ENCODE measurements around the gene STAP1.

DNA sequence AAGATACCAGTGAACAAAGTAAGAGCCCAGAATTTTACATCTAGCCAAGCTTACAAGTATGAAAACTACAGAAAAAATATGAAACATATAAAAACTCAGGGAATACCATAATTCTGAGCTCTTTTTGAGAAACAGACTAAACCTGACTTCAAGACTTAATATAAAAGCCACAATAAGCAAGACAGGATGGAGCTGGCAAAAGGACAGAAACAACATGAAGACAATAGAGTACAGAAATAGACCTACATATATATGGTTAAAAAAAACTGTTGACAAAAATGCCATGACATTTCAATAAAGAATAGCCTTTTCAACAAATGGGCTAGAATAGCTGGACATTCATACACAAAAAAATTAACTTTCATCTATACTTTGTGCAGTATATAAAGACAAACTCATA lies 93.0 kb downstream of the STAP1 start:
- TF ChIP-seq POLR2A (IDR thresholded peaks at IDR 0.05; ENCODE audit: low read depth, low read length) = no peak
- TF ChIP-seq POLR2AphosphoS5 (IDR thresholded peaks at IDR 0.05; ENCODE audit: low read depth, low read length) = no peak
- TF ChIP-seq TAF1 (IDR thresholded peaks at IDR 0.05; ENCODE audit: borderline replicate concordance, low read depth, low read length) = no peak

All from GM12892 (cell line).